ENCODE results near the gene RPS13. TPM values are rescaled to one million over a fixed set of nuclear protein-coding genes. Genes with fewer than 3 reads are reported as not detected.
"Not testable (repeated sequence)": the region's sequence is repeated elsewhere in the genome, so short reads cannot be mapped to it uniquely, and the experiment has no call there.

The RPS13 gene
- 1,000 to 10,000 TPM; 1,348 to 1,884 (median 1,779) TPM for total RNA-seq

GRCh38 chr11:17077520-17078401 lies at the start of gene RPS13:
Gene RPS13, minus strand, starts transcription at chr11:17077667. Its CDS starts 26 bp downstream, at chr11:17077641.
- intact Hi-C loops (cut with DNase I; ENCODE audit: low total_unique reads), result no loop called here
- peak within 1 kb of the TSS; percentile 82 for H3K4me3 ChIP-seq (ENCODE audit: low read depth, poor library complexity, severe bottlenecking)
- peak; percentile 97 to 99 for DNase-seq (ENCODE audit: low spot score in 2 of 2)
- WGBS, 2 donors, result 0 to 1% methylated on average over 41 to 46 of the region's 55 CpGs
- TF ChIP-seq POLR2A (IDR thresholded peaks at IDR 0.05), result no peak
- TF ChIP-seq, protein P1, sequence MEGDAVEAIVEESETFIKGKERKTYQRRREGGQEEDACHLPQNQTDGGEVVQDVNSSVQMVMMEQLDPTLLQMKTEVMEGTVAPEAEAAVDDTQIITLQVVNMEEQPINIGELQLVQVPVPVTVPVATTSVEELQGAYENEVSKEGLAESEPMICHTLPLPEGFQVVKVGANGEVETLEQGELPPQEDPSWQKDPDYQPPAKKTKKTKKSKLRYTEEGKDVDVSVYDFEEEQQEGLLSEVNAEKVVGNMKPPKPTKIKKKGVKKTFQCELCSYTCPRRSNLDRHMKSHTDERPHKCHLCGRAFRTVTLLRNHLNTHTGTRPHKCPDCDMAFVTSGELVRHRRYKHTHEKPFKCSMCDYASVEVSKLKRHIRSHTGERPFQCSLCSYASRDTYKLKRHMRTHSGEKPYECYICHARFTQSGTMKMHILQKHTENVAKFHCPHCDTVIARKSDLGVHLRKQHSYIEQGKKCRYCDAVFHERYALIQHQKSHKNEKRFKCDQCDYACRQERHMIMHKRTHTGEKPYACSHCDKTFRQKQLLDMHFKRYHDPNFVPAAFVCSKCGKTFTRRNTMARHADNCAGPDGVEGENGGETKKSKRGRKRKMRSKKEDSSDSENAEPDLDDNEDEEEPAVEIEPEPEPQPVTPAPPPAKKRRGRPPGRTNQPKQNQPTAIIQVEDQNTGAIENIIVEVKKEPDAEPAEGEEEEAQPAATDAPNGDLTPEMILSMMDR (IDR thresholded peaks at IDR 0.05), result no peak

GRCh38 chr11:17121981-17122380 lies 44.5 kb upstream of the RPS13 start:
- TF ChIP-seq POLR2A (IDR thresholded peaks at IDR 0.05), result no peak
- TF ChIP-seq, protein P1 (IDR thresholded peaks at IDR 0.05), result no peak
- DNase-seq (ENCODE audit: low spot score in 2 of 2), result no peak
- H3K4me3 ChIP-seq (ENCODE audit: low read depth, poor library complexity, severe bottlenecking), result no peak overlapping the region
- WGBS, 2 donors, result 96% methylated on average over 2 of the region's 2 CpGs
- intact Hi-C loops (cut with DNase I; ENCODE audit: low total_unique reads), result no loop called here

GRCh38 chr11:17117262-17117661 lies 39.8 kb upstream of the RPS13 start:
- intact Hi-C loops (cut with DNase I; ENCODE audit: low total_unique reads), result no loop called here
- TF ChIP-seq, protein P1 (IDR thresholded peaks at IDR 0.05), result no peak
- no peak for TF ChIP-seq POLR2A (IDR thresholded peaks at IDR 0.05)
- no peak for DNase-seq (ENCODE audit: low spot score in 2 of 2)
- WGBS, 2 donors, result 96 to 97% methylated on average over 4 of the region's 4 CpGs
- no peak overlapping the region for H3K4me3 ChIP-seq (ENCODE audit: low read depth, poor library complexity, severe bottlenecking)

- H3K4me3 ChIP-seq (ENCODE audit: low read depth, poor library complexity, severe bottlenecking), result no peak overlapping the region
- no peak for TF ChIP-seq POLR2A (IDR thresholded peaks at IDR 0.05)
- TF ChIP-seq, protein P1 (IDR thresholded peaks at IDR 0.05), result no peak
- no peak for DNase-seq (ENCODE audit: low spot score in 2 of 2)
- intact Hi-C loops (cut with DNase I; ENCODE audit: low total_unique reads), result no loop called here
- 70 to 74% methylated on average over 1 of the region's 1 CpG for WGBS, 2 donors
Measured at GRCh38 chr11:17116117-17116516, 38.6 kb upstream of the RPS13 start.

GRCh38 chr11:17107745-17108144 lies 30.3 kb upstream of the RPS13 start:
- intact Hi-C loops (cut with DNase I; ENCODE audit: low total_unique reads); DNase-seq (ENCODE audit: low spot score in 2 of 2); H3K4me3 ChIP-seq (ENCODE audit: low read depth, poor library complexity, severe bottlenecking): not testable (repeated sequence)
- 81 to 87% methylated on average over 6 of the region's 6 CpGs for WGBS, 2 donors

GRCh38 chr11:17105404-17106040 lies 28.1 kb upstream of the RPS13 start:
- DNase-seq (ENCODE audit: low spot score in 2 of 2); H3K4me3 ChIP-seq (ENCODE audit: low read depth, poor library complexity, severe bottlenecking); intact Hi-C loops (cut with DNase I; ENCODE audit: low total_unique reads): not testable (repeated sequence)
- 95 to 96% methylated on average over 9 of the region's 9 CpGs for WGBS, 2 donors

Measured in lower leg skin (tissue), 4 donors.